Measurements from ENCODE around the gene ZBTB40.

The ZBTB40 gene

GRCh38 chr1:22415489-22415888 is 36.2 kb upstream of the ZBTB40 start:
- Histone ChIP-seq H3K27ac (ENCODE audit: low read length) (no peak overlapping the region), H3K4me1 (ENCODE audit: low read length) (peaks cover 9% of the 10 kb centered on the region), H2AFZ (ENCODE audit: low read depth, low read length) (no peak overlapping the region), H3K79me2 (ENCODE audit: low read length) (no peaks in the 10 kb centered on the region), H4K20me1 (ENCODE audit: insufficient read depth, low read length) (no peaks in the 10 kb centered on the region), H3K27me3 (ENCODE audit: low read depth, low read length) (peaks cover 18% of the 10 kb centered on the region), H3K9me3 (ENCODE audit: insufficient read depth, low read length) (no peaks in the 10 kb centered on the region), H3K4me2 (ENCODE audit: low read length) (no peak overlapping the region), H3K36me3 (replicated peaks; ENCODE audit: low read depth, low read length) (no peaks in the 10 kb centered on the region), H3K4me3 (ENCODE audit: low read length) (no peak overlapping the region), H3K9ac (ENCODE audit: low read length) (no peak overlapping the region)
- TF ChIP-seq CTCF (IDR thresholded peaks at IDR 0.05; ENCODE audit: low read depth, low read length) = no peak
- no peak for TF ChIP-seq EZH2phosphoT487 (IDR thresholded peaks at IDR 0.05; ENCODE audit: low read depth)

GRCh38 chr1:22416555-22417454 is 34.8 kb upstream of the ZBTB40 start:
- H3K36me3 ChIP-seq (replicated peaks; ENCODE audit: low read depth, low read length) = no peaks in the 10 kb centered on the region
- no peaks in the 10 kb centered on the region for H4K20me1 ChIP-seq (ENCODE audit: insufficient read depth, low read length)
- H3K4me1 ChIP-seq (ENCODE audit: low read length) = peaks cover 9% of the 10 kb centered on the region
- H3K27ac ChIP-seq (ENCODE audit: low read length) = no peak overlapping the region
- H3K4me2 ChIP-seq (ENCODE audit: low read length) = peak overlapping the region; percentile 71
- H3K4me3 ChIP-seq (ENCODE audit: low read length) = 0 out of 2 replicates have a peak overlapping the region, but pooled peaks have one; percentile 37
- H3K9me3 ChIP-seq (ENCODE audit: insufficient read depth, low read length) = no peaks in the 10 kb centered on the region
- H3K79me2 ChIP-seq (ENCODE audit: low read length) = no peaks in the 10 kb centered on the region
- no peak overlapping the region for H3K9ac ChIP-seq (ENCODE audit: low read length)
- peaks cover 18% of the 10 kb centered on the region for H3K27me3 ChIP-seq (ENCODE audit: low read depth, low read length)
- H2AFZ ChIP-seq (ENCODE audit: low read depth, low read length) = 0 out of 2 replicates have a peak overlapping the region, but pooled peaks have one; percentile 13
- peak; percentile 84 for TF ChIP-seq CTCF (IDR thresholded peaks at IDR 0.05; ENCODE audit: low read depth, low read length)
- TF ChIP-seq EZH2phosphoT487 (IDR thresholded peaks at IDR 0.05; ENCODE audit: low read depth) = no peak

GRCh38 chr1:22417466-22417865 is 34.2 kb upstream of the ZBTB40 start:
- Histone ChIP-seq H3K4me1 (ENCODE audit: low read length) (peaks cover 9% of the 10 kb centered on the region), H3K9me3 (ENCODE audit: insufficient read depth, low read length) (no peaks in the 10 kb centered on the region), H3K9ac (ENCODE audit: low read length) (no peak overlapping the region), H2AFZ (ENCODE audit: low read depth, low read length) (no peak overlapping the region), H3K36me3 (replicated peaks; ENCODE audit: low read depth, low read length) (no peaks in the 10 kb centered on the region), H3K79me2 (ENCODE audit: low read length) (no peaks in the 10 kb centered on the region), H3K27me3 (ENCODE audit: low read depth, low read length) (peaks cover 18% of the 10 kb centered on the region), H3K27ac (ENCODE audit: low read length) (no peak overlapping the region), H3K4me2 (ENCODE audit: low read length) (no peak overlapping the region), H4K20me1 (ENCODE audit: insufficient read depth, low read length) (no peaks in the 10 kb centered on the region), H3K4me3 (ENCODE audit: low read length) (no peak overlapping the region)
- TF ChIP-seq EZH2phosphoT487 (IDR thresholded peaks at IDR 0.05; ENCODE audit: low read depth) (no peak), CTCF (IDR thresholded peaks at IDR 0.05; ENCODE audit: low read depth, low read length) (no peak)

GRCh38 chr1:22418312-22418711 is 33.3 kb upstream of the ZBTB40 start:
- H3K4me2 ChIP-seq (ENCODE audit: low read length) = no peak overlapping the region
- no peaks in the 10 kb centered on the region for H4K20me1 ChIP-seq (ENCODE audit: insufficient read depth, low read length)
- no peak overlapping the region for H3K27ac ChIP-seq (ENCODE audit: low read length)
- peaks cover 18% of the 10 kb centered on the region for H3K27me3 ChIP-seq (ENCODE audit: low read depth, low read length)
- no peak overlapping the region for H3K9ac ChIP-seq (ENCODE audit: low read length)
- H3K4me3 ChIP-seq (ENCODE audit: low read length) = no peak overlapping the region
- H2AFZ ChIP-seq (ENCODE audit: low read depth, low read length) = no peak overlapping the region
- no peak for TF ChIP-seq CTCF (IDR thresholded peaks at IDR 0.05; ENCODE audit: low read depth, low read length)
- no peak for TF ChIP-seq EZH2phosphoT487 (IDR thresholded peaks at IDR 0.05; ENCODE audit: low read depth)
- H3K36me3 ChIP-seq (replicated peaks; ENCODE audit: low read depth, low read length) = no peaks in the 10 kb centered on the region
- H3K4me1 ChIP-seq (ENCODE audit: low read length) = peaks cover 9% of the 10 kb centered on the region
- H3K9me3 ChIP-seq (ENCODE audit: insufficient read depth, low read length) = no peaks in the 10 kb centered on the region
- no peaks in the 10 kb centered on the region for H3K79me2 ChIP-seq (ENCODE audit: low read length)

Measured in OCI-LY3 (cell line).